SIG-M5 (cell line): ENCODE results near the gene SORD.
"Not testable (repeated sequence)": the region's sequence is repeated elsewhere in the genome, so short reads cannot be mapped to it uniquely, and the experiment has no call there.

Source experiments
- DNase-seq: peaks from one replicate; lab custom pipeline; 2025; lab: John Stamatoyannopoulos, UW

SORD gene

DNA sequence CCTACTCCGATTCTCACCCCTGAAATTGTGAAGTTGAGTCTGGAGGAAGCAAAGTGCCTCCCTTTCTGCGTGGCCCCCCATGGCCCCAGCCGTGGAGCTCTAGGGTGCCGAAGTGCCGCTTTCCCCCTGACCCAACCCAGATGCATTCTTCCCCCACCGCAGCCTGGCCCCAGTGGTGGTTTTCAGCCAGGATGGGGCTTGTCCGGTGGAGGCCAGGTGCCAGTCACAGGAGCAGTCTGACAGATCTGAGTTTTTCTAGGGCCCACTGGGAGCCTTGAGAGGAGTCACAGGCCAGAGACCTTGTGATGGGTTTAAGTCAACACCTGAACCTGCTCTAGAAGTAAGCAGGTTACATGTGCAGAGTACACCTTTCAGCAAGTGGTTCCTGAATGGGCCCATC is 39.3 kb downstream of the SORD start:
- not testable (repeated sequence) for DNase-seq

GRCh38 chr15:45064386-45064785 is 41.4 kb downstream of the SORD start:
- no peak for DNase-seq

- not testable (repeated sequence) for DNase-seq
Observed at GRCh38 chr15:45069942-45070360, 47.0 kb downstream of the SORD start.

DNA sequence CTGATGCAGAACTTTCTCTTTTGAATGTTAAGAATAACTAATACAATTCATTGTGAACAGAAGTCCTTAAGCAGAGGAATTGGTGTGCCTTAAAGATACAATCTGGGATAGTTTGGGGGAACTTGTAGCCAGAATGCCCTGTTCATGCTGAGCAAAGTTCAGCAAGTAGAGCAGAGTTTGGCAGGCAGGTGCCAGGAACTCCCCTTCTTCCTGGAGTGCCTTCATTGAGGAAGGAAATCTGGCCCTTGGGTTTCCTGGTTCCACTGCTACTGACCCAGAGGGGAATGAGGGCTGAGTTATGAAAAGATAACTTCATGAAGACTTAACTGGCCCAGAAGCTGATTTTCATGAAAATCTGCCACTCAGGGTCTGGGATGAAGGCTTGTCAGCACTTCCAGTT is 50.6 kb downstream of the SORD start:
- not testable (repeated sequence) for DNase-seq

DNA sequence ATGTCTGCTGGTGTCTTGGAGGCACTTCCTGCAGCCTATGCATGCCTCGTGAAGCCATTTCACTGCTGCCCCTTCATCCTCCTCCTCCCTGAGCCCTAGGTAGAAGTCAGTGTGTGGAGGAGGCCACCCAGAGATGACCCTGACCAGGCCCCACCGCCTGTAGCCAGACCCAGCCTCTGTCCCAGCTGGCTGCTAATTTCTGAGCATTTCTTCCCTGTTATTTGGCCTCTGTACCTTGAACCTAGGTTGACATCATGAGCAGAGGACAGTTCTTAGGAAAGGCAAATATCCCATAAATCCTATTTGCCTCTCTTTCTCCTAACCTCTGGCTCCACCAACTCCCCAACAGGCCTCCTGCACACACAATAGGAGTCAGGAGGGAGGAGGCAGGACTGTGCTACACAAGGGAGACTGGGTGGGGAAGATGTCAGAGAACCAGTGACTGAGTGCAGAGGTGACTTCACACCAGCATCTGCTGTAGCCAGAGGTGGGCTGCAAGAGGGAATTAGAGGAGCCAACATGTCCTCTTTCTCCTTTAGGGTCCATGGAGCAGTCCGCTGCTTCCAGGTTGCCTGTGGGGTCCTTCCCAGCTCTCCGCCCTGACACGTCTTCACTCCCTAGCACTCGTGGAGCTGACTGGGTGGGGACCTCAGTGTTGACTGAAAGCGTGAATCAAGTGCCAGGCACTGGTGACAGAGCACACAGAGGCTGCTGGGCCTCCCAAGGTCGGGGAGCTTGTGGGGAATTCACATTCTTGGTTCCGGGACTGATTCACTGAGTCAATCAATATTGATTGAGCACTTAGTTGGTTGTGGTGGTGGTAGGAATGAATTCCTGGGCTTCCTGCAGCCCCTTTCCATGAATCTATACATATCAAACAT is 52.7 kb downstream of the SORD start:
- not testable (repeated sequence) for DNase-seq

DNA sequence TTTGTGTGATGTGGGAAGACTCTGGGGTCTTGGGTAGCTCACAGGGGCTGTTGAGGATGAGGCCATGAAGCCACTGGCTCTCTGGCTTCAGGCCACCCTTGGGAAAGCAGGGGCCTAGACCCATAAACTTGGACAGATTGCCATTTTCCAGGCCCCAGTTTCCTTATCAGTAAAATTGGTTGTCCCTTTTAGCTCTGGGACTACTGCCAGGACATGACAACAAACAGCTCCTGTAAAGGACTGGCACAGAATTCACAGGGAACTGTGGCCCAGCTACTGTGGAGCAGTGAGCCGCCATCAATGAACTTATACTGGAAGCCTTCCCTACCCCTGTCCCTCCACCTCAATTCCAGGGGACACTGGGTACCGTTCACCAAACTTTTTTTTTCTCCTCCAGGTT is 54.4 kb downstream of the SORD start:
- DNase-seq: not testable (repeated sequence)

GRCh38 chr15:45079201-45079600 is 56.2 kb downstream of the SORD start:
- DNase-seq: not testable (repeated sequence)

GRCh38 chr15:45079628-45080246 is 56.7 kb downstream of the SORD start:
- not testable (repeated sequence) for DNase-seq

- not testable (repeated sequence) for DNase-seq
Observed at GRCh38 chr15:45080593-45080992, 57.6 kb downstream of the SORD start.

- DNase-seq: not testable (repeated sequence)
Observed at GRCh38 chr15:45082412-45082811, 59.4 kb downstream of the SORD start.

DNA sequence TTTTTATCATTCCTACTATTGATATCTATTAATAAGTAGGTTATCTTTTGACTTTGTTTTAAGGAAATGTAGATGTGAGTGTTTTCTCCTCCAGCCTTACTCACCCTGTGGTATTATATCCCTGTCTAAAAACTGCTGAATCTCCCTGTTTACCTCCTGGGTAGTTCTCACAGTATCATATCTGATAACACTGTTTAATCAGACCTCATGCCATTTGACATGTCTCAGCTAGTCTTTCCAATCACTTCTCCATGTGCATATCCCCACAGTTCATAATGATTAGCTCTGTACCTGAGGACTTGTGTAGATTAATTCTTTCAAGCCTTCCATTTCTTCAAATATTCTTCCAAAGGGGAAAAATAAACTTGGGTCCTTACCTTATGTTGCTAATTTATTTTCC is 60.2 kb downstream of the SORD start:
- no peak for DNase-seq

GRCh38 chr15:45084163-45084562 is 61.2 kb downstream of the SORD start:
- no peak for DNase-seq

DNA sequence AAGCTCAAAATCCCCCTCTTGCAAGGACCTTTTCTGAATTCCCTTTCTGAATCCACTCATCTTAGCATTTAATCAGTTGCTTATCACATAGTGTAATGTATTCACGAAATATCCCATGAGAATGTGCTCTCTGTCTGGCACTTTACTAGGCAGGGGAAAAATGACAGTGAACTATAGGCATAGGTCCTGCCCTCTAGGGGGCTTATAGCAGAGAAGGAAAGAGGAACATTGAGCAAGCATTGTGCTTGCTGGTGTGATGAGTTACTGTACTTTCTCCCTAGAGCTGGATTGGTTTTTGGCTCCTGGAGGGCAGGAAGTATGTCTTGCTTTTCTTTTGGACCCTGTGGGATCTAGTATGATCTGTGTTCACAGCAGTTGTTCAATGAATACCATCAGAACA is 64.5 kb downstream of the SORD start:
- no peak for DNase-seq

GRCh38 chr15:45088801-45089711 is 66.1 kb downstream of the SORD start:
- DNase-seq: no peak

- DNase-seq: no peak
Observed at GRCh38 chr15:45089712-45090373, 66.8 kb downstream of the SORD start.

GRCh38 chr15:45091161-45091560 is 68.2 kb downstream of the SORD start:
- no peak for DNase-seq

GRCh38 chr15:45091576-45091975 is 68.6 kb downstream of the SORD start:
- DNase-seq: no peak

DNA sequence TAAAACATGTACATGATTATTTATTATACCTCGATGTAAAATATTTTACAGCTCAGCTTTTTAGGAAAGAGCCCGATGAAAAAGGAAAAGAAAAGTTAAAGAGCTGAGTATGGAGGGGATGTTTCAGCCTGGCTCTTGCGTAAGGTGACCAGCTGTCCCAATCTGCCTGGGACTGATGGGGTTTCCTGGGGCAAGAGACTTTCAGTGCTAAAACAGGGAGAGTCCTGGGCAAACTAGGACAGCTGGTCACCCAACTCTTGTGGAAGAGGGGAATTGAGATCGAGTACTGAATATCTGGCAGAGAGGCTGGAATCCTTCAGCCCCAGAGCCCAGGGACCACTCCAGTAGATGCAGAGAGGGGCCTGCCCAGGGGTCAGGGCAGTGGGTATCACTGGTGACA is 70.0 kb downstream of the SORD start:
- DNase-seq: no peak

- DNase-seq: no peak
Observed at GRCh38 chr15:45093622-45094357, 70.8 kb downstream of the SORD start.

DNA sequence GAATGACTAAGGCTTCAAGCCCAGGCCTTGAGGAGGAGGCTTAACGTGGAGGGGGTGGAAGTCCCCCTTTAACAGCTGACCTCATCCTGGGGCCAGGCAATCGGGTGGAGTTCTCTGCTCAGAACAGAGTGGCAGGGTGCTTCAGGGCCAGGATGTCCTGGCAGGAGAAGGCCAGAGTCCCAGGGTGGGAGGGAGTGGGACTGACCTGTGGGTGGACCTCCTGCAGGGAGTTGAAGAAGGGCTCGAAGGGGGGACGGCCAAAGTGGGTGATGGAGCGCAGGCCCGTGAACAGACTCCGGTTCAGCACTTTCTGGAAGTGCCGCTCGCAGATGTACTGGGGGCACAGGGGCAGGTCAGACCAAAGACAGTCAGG is 71.3 kb downstream of the SORD start:
- no peak for DNase-seq

- DNase-seq: no peak
Observed at GRCh38 chr15:45095661-45096060, 72.7 kb downstream of the SORD start.
